ENCODE data around the gene CENPP.

CENPP gene

DNA sequence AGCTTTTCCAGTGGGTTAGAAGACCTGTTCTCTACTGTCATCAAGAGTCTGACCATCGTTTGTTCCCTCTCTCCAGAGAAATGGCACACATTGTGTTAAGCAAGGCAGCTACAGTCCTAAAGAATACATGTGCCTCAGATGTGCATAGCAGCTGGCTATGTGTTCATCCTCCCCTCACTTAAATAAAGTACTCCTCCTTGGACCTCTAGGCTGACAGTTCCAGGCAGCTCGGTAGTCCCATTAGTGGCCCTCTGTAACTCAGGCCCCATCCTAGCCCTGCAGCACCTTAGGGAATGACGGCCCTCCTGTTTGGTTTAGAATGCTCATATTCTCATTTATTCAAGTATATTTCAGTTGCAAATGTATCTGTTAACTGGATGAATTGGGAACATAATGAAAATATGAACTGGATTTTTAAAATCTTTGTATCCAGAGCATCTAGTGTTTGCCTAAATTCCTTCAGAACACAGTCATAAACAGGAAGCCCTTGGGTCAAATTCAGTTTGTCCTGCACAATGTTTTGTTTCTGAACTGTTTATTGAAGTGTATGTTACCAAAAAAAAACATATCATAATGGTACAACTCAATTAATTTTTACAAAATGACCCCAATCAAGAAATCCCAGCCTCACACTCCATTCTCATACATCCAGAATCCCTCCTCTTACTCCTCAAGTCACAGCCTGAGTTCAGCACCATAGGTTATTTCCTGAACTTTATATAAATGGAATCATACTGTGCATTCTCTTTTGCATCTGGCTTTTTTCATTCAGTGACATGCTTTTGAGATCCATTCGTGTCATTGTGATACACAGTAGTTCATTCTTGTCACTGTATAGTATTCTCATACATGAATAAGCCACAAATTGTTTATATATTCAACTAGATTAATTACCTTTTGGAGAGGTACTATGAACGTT lies 158.1 kb downstream of the CENPP start:
- DNase-seq, result no peak

DNA sequence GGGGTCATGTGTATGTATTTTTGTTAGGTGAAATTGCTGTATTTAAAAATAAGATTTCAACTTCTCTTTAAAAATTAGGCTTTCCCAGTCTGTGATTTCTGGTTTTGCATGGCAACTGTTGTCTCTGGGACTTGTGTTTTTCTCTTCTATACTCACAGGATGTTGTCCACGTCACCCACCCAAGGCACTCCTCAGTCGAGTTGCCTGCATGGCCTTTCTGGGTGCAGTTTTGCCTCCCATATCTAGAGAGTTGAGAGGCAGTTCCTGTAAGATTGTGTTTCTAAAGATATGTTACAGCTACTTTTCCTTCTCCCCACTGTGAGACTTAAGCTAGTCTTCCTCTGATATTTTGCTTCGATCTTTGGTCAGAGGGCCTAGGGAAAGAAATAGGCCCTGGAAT lies 158.8 kb downstream of the CENPP start:
- DNase-seq, result no peak

DNA sequence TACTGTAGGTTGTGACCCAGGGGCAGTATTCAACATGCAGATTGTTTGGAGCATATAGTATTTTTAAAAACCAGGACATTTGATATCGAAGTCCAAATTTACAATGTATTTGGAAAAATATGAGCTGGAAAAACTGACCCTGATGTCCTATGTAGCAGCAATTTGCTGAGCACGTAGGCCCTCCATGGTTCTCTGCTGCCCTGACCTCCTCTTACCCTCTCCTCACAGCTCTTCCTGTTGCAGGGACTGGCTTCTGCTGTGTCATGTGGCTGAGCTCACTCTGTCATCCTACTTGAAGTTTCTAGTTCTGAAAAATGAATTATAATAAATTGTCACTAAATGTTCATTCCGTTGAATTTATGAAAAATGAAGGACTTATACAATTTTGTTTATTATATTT lies 160.6 kb downstream of the CENPP start:
- no peak for DNase-seq

DNA sequence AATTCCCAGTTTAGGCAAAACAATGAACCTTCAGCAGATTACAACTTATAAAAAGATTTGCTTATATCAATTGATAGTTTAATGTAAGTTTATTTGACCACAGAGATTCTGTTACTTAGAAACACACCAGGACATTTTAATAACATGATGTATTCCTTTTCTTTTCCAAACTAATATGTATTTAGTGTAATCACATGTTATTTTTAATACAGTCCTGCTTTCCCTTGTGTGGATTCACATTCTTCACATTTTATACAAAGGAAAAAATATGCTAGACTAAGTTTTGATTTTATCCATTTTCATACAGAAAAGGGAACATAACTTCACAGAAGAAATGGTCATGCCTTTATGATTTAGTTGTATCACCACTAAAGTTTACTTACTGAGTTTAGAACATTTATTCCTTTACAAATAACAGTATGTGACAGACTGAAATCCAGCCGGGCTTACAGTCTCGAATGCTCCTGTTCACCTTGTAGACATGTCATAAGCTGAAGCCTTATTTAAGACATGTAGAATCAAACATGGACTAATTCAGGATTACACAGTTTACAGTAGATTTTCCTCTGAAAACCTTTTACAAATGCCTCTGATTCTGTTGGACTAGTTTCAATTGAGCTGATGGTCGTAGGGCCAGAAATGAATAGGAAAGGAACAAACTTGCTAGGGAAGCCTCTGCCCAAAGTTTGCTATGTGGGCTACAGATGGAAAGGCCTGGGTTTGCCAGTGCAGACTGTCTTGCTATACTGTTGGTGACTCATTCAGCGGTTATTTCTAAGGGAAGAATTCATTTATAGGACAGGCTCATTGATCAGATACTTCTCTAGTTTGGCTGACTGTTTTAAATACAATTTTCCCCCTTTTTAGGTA lies 163.2 kb downstream of the CENPP start:
- DNase-seq, result no peak

DNA sequence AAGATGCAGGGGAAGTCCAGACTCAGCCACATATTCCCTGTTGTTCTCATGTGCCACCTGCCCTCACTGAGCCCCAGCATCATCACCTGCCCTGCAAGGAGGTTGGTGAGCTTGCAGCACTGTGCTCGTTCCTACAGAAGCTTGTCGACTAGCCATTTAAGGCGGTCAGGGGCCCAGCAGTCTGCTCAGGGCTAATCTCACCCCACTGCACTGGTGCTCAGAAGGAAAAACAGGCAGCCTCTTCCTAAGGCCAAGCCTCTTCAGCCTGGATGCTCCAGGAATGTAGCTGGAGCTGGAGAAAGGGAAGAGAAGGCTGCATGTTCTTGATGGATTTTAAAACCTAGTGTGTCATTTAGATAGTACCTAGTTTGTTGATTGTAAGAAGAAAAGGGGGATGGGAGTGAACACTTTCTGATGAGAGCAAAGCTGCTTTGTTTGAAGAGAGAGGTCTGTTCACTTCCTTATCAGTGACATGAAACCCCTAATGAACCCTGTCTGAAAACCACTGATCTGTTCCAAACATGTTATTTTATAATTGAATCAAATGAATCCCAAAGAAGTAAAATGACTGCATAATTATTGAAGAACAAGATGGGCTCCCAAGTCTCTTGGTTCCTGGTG lies 167.1 kb downstream of the CENPP start:
- no peak for DNase-seq

DNA sequence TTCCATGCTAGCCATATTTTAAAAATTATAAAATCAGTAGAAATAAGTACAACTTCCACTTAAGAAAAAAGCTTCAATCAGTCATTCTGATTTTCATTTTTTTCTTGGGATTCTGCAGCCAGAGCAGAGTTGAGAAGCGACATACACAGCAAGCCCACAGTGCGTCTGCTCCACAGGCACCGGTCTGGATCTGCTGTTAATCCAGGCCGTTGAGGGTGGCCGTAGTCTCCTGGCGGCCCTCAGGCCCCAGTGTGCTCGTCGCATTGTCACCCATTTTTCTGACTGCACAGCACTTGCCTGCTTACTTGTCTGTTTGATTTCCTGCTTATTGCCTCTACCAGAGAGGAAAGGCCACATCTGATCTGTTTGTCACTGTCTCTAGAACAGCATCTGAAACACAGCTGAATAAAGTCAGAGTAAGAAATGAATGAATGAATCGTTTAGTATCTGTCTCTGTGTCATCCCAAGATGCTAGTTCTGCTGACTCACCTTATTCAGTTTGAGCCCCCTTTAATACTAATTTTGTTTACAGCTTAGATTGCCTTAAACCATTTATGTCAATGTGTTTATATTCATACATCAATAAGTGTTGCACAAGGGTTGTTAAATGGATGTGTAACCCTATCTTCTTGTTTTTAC lies 168.1 kb downstream of the CENPP start:
- no peak for DNase-seq

DNA sequence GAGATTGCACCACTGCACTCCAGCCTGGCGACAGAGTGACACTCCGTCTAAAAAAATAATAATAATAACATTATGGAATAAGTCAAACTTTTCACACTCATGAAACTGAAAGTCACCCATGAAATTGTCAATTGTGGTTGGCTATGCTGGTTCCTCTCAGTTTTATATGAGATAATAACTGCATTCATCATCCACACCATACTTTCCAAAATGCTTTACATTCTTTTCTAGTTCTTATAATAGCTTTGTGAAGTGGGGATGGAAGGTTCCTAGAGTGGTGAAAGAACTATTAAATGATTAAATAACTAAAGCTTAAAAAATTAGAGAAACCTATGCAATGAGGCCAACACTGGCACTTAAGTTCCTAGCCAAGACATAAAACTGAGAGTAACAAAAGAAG lies 169.1 kb downstream of the CENPP start:
- no peak for DNase-seq

DNA sequence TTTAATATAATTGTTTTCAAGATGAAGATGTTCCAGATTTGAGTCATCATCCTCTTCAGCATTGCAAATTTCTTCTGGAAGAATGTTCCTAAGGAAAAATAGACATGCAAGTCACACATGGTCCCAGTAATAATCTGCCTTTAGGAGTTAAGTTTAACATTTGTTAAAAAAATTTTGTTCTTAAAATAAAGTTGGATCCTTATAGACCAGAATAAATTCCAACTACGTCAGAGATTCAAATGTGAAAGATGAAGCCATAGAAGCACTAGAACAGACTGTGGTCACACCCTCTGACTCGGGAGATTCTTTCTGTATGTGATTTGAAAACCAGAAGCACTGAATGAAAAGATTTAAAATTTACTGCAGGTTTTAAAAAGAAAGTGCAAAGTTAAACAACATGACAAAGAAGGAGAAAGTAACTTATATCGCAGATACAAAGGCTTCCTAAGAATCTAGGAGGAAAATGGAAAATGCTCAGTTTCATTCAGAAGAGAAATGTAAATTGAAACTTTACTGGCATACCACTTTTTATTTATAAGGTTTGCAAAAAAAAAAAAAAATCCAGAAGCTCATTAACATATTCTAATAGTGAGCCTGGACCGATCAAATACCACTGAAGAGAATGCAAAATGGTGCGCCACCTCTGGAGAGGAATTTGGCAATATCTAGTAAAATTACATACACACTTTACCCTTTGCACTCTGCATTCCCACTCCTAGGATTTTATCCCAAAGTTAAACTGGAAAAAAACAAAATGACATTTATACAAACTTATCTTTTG lies 170.8 kb downstream of the CENPP start:
- DNase-seq, result no peak

DNA sequence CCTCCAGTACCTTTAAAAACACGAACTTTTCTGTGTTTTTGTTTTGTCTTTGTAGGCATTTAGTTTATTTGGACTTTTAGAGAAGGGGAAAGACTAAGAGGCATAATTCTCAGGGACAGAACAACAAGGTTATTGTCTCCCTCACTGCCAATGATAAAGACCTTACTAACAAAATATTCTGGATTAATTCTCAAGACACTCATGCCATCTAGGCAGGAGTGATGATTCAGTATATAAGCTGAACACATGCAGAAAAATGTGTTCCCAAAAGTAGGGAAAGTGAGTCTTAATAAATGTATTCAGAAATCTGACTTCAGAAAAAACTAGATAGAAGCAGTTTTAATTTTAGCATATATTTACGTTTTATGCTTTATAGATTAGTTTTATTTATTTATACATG lies 173.9 kb downstream of the CENPP start:
- DNase-seq, result no peak

DNA sequence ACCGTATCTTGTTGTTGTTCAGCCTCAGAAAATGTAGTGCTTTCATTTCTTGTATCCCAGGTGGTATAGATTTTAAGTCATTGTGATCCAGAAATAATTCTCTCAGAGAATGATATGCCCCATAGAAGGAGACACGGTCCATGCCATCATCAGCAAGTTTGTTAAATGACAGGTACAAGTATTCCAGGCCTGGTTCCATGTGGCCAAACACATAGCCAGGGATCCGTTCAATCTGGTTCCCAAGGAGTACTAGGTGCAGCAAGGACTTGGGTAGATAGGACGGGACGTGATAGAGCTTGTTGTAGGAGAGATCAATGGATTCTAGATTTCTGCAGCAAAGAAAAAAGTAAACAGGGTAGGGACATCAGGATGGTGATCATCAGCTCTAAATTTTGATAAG lies 175.0 kb downstream of the CENPP start:
- DNase-seq, result no peak

DNA sequence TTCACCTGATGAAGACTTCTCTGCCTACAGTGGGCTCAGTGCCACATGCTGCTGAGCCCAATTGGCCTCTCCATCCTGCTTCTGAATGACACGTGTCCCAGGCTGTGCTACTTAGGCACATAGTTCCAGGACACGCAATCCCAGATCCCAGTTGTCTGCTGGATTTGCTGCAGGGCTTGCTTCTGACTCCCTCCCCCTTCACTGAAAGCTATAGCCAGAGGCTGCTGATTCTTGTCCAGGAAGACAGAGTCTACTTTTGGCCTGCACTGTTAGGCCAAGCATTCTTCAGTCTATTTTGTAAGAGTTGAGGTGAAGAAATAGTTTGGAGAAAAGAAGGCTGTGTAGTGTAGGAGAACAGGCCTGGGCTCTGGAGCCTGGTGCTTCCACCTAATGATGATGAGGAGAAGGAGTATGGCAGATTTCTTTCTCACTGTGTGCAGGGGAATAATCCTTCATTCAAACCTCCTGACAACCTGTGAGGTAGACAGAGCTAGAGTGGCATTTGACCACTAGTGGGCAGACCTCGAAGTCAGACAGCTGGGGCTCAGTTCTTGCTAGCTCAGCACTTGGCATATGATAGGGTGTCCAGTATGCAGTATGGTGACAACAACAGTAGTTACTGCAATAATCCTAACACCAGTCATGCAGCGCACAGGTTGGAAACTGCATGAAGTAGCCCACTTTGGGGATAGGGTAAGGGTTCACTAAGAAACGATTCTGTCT lies 176.1 kb downstream of the CENPP start:
- DNase-seq, result no peak

DNA sequence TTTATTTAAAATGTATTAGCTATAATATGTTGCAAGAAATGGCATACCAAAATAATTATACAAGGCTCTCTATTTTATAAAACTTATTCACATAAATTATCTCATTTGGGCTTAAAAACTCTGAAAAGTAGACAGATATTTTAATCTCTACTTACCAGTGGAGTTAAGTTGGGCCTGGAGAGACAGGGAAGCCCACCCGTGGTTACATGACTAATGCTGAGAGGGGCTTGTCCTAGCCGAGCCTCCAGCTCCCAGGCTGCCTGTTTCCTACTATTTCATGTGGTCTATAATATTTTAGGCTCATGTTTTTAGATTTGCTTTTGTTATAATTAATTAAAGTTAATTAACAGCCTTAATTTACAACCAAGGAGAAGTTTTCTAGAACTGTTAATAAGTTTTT lies 177.4 kb downstream of the CENPP start:
- DNase-seq, result no peak

DNA sequence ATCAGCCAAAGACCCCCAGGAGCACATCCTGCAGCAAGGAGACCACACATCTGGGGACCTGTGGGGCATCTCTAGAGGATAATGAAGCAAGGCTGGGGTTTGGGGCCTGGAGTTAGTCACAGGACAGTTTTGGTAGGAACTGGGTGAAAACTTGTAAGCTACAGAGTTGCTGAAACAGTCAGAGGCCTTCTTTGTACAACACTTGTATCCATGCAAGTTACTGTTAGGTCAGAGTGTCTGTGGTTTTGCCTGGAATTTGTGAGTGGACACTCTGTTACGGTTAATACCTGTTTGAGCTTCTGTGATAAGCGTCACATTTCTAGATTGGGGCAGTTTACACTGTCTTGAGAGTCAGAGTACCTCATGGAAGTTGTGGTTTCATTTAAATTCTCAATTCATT lies 179.1 kb downstream of the CENPP start:
- no peak for DNase-seq

DNA sequence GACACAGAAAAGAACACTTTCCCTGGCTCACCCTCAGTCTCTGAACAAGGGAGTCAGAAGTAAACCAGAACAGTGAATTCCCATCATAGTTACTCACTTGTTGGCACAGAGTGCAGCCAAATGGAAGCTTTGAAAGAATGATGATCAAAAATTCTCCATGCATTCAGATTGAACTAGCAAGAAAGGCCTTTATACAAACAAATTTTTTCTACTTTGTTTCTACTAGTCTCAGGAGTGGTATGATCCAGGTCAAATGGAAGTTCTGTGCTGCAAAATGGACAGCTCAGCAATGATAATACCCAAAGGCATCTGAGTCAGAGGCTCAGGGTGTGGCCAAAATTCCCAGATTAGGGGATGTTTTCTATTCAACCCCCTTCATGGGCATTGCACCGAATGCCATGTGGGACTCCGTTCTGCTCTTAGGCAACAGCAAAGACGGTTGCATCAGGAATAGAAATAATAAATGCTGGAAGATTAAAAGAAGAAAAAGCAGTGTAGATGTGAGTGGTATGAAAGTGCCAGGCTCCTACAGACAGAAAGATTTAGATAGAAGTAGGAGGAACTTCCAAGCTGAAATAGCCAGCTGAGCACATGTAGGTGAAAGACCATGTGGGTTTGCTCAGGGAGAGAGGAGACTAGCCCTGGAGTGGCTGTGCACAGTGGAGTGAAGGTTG lies 180.6 kb downstream of the CENPP start:
- no peak for DNase-seq

DNA sequence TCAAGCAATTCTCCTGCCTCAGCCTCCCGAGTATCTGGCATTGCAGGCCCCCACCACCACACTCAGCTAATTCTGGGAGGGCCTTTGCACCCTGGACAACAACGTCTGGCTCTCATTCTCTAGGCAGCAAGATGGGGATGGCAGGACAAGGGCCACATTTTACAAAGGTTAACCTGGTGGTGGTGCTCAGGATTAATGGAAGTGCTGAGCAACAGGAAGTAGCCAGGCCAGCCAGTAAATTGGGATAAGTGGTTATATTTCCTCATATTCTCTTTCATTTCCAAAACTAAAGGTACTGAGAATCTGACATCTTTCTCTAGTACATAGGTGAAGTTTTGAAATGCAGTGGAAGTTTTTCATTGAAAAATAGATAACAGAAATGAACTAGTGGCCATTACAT lies 181.3 kb downstream of the CENPP start:
- DNase-seq, result no peak

DNA sequence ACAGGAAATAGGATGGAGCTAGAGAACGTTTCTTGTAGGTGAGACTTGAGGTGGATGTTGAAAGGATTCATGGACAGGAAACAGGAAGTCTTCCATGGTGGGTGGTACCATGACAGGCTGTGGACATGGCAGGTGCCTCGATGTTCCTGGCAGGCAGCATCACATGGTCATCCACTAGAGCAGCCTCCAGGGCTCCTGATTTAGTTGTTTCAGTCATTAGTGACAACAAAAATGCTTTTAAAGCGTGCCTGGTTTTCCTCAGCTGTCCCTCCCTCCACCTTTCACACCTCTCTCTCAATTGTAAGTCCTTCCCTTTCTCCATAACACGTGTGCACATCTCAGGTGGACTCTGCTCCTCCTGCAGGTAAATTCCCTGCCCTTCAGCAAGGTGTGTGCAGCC lies 181.7 kb downstream of the CENPP start:
- DNase-seq, result no peak

DNA sequence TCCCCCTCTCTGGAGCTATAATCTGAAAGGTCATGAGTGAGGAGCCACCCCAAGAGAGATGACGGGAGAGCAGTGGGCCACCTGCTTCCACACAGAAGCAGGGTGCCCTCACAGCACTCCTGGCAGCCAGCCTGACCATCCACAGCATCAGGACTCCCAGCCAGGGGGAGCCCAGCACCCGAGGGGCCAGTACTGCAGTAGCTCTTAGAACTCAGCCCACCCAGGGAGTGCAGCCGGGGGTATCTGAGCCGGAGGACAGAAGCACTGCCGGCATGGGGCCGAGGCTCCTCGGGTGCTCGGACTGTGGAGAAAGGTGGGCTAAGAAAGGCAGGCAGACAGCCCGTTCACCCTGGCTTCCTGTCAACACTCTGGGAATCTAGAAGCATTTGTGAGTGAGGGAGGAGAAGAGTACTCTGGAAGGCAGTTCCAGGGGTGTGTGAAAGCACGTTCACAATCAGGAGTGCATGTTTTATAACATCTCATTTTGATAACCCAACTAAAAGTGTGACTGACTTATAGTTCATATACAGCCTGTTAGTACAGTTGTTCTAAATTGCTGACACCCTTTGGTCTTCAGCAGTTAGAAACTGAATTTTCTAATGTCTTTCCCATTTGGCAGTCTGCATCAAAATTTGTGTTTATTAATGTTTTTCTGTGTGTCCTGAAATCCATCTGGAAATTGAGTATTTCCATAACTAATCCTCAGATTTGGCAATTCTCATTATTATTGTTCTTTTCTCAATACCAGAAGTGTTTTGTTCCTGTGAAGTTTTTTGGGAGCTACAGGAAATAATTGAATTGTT lies 182.5 kb downstream of the CENPP start:
- no peak for DNase-seq

DNA sequence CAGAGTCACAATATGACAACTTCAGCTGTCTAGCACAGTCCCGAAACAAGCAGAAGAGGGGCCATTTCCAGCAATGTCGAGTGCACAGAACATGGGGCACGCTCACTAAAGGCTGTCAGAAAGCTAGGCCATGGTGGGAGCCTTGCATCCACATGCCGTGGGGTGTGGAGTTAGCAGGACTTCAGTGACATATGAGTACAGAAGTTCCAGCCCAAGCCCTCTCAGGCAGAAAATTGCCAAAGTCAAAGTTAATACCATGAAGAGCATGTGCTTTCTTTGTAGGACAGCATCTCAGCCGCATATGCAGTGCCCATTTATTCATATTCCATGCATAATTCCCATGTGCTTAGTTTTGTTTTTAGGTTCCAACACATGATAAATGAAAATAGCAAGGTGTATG lies 183.3 kb downstream of the CENPP start:
- no peak for DNase-seq

DNA sequence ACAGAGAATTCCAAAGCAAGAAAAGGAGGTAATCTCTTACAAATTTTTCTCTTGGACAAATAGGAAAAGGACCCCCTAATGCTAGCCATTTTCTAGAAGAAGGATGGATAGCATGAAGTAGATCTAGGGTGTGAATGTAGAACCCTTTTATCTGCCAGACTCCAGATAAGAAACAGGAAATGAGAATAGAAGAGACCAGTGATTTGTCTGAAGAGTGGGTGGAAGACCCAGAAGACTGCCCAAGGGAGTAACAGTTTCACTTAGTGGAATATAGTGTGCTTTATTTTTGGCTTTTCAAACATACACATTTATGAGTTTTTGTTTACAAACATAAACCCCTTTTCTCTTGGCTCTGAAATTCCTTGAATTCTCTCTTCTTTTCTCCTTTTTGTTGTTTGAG lies 185.0 kb downstream of the CENPP start:
- no peak for DNase-seq

DNA sequence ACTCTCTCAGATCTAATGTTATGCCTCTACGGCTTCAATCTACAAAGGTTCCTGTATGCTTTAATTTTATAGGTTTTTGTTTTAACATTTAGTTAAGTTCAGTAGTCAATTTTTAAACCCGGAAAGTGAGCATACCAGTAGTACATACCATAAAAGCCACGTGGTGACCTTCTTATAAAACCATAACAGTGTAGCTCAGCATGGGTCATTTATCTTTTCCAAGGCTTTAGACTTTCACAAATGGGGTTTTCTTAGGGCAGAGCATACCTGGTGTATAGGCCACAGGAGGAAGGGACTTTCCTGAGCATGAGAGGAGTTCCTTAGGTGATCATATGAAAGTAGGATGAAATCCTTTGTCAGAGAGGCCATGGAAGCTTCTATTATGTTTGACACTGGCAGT lies 186.9 kb downstream of the CENPP start:
- DNase-seq, result no peak

All from stimulated activated CD4-positive, alpha-beta T cell treated with anti-CD3 and anti-CD28 coated beads, Interleukin-2, amount 100 ng/mL, for 48 hours (primary cell).